SIG-M5 (cell line): ENCODE results near the gene EIF5.
"Not testable (repeated sequence)": the region's sequence is repeated elsewhere in the genome, so short reads cannot be mapped to it uniquely, and the experiment has no call there.

Experiments
- DNase-seq: peaks from one replicate; lab custom pipeline; 2025; lab: John Stamatoyannopoulos, UW

The EIF5 gene

DNA sequence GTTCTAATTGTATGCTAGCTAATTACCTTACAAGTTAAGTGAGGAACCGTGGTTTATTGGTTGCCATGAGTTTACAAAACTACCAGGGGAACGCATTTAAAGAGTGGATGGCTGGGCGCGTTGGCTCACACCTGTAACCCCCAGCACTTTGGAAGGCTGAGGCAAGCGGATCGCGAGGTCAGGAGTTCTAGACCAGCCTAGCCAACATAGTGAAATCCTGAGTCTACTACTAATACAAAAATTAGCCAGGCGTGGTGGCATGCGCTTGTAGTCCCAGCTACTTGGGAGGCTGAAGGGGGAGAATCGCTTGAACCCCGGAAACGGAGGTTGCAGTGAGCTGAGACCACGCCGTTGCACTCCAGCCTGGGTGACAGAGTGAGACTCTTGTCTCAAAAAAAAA is 2.2 kb downstream of the EIF5 start:
- no peak for DNase-seq

DNA sequence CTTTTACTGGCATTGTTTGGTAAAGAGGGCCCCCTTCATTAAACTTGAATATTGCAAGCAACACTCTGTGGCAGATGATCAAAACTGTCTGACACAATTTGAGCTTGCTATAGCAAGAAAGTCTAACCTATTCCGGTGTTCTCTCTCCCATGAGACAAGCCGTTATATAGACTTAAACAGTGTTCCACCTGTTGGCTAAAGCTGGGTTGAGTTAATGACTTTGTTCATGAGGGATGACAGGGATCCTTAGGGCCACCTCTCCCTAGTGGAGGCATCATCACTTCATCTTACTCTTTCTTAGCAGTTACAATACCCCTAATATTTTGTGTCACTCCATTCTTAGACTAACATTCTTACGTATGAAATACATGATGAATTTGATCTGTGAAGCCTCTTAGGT is 3.8 kb downstream of the EIF5 start:
- no peak for DNase-seq

DNA sequence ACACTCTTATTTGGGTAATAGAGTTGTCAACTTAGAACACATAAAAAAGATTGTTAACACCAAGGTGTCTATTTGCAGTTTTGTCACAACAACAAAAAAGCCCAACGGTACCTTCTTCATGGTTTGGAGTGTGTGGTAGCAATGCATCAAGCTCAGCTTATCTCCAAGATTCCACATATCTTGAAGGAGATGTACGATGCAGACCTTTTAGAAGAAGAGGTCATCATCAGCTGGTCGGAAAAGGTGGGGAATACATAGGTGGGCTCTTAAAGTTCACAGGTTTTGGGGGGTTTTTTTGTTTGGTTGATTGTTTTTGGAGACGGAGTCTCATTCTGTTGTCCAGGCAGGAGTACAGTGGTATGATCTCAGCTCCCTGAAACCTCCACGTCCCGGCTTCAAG is 5.5 kb downstream of the EIF5 start:
- no peak for DNase-seq

DNA sequence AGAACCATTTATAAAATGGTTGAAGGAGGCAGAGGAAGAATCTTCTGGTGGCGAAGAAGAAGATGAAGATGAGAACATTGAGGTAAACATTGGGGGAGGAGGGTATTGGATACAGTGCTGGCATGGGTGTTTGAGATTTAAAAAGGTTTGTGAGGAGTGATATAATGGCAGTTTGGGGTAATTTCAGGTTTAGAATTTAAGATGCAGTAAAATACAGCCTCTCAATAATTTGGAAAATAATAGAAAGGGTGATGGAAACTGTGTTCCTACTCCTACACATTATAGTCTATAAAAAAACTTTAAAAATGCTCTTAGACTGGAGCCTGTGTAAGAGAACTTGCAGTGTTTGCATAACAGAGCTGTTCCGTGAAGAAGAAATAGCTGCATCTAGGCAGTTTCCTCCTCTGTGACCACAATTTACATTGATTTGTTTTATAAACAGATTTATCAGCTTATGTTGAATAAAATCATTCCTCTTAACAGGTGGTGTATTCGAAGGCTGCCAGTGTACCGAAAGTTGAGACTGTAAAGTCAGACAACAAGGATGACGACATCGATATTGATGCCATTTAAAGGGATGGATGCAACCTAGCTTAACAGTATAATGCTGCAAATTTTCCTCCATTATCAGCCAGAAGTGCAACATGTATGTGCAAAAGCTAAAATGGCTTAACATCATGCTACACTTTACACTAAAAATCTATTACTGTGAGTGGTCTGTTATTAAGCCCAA is 6.6 kb downstream of the EIF5 start:
- DNase-seq = no peak

DNA sequence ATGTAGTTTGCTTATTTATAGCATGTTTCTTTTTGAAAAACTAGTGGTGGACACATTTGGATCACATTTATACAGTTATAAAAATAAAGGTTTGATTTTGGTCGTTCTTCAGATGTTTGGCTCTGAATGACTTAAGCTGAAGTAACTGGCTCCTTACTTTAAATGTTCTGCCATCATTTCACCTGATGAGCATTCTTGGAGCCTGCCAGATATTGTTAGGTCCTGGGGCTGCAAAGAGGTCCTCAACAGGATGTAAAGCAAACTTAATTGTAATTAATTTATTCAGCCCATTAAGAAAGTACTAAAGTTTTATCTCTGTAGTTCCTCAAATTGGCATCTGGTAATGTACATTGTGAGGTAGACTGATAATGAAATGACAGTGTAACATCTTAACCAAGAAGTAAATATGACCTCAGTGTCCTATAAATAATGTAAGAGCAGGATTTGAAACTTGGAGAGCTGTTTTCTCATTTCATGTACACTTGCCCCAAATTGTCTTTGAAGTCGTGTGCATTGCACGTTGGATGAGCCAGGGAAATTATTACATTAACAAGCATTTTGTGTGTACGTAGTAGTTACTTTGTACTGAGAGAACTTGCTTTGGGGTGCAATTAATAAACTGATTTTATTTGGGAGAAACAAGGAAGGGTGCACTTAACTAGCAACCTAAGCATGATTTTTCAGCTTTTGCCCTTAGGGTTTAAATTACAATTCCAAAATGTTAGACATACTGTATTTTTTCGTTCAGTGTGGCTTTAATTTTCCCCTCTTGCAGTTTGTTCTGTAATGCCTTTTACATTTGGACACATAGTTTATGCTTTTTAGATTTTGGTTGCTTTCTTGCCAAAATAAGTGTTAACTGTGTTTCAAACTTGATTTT is 7.5 kb downstream of the EIF5 start:
- no peak for DNase-seq

DNA sequence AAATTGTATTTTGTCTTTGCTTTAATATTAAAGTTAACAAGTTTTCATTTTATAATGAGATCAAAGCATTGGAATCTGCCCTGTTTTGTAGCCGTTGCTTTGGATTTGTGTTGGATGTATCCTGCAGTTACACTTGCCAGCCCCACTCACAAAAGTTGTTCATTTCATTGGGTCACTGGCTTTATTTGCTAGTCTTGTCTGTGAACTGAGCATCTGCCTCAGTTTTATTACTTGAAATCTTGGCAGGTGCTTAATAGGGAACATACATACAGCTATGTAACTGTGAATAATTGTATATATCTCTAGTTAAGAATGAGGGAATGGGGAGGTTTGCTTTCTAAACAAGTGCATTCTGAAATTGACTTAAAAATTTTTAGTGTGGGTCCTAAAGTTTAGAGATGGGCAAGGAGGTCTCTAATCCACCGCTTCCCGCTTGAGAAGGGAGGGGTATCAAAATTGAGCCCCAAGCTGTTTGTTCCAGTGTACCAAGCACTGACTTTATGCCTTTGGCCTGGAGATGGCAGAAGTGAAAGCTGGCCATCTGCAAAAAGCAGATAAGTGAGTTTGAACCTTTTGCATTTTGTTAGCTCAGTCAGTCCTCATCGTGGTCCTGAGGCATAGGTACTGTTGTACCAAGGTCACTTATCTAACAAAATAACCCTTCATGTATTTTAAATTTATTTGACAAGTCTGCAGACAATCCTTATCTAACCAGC is 9.3 kb downstream of the EIF5 start:
- no peak for DNase-seq

DNA sequence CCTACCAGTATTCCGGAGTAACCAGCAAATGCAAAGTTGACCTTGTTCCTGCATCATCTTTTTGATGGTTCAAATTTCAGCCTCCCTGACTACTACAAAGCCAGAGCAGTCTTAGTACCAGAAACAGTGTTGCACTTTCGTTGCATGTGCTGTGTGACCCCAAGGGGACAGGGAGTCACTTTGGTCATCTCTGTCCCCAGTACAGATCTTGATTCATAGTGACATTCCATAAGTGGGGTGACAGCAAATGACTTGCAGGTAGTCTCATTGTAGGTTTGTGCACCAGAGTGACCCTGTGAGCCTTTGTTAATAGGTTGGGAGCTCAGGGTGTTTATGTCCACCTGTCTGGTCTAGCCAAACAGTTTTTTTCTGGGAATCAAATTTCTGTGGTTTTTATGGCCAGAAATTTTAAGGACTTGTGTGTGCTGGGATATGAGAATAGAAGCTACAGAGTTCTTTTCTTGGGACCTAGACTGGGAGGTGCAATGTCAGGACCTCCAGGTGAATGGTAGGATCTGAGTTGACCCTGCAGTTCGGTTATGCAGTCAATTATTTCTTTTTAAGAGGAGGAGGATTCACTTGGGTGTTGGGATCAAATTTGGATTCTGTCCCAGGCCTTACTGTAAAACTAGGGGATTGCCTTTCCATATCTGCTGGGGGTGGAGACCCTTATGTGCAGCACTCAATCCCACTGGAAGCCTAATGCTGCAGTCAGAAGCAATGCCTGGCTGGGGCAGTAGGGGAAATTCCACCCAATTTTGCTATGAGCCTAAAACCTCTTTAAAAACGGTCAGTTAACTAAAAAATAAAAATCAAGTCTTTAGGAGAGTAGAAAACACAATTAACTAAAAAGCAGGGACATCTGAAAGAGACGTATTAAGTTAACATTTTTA is 10.1 kb downstream of the EIF5 start:
- no peak for DNase-seq

DNA sequence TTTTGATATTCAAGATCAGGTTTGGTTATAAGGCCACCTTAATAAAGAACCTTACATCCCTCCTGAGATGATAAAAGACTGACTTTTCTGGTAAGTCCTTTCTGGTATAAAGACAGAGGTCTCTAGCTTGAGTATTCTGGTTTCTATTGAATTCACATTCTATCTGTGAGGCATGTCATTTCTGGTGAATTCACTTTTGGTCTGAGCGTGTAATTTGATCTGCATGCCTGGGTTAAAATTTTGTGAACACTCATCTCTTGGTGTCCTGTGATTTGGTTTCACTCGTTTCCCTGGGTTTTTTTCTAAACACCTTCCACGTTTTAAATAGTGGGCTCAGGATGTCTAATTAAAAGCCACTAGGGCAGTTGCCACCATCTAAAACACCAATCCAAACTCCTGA is 12.2 kb downstream of the EIF5 start:
- no peak for DNase-seq

DNA sequence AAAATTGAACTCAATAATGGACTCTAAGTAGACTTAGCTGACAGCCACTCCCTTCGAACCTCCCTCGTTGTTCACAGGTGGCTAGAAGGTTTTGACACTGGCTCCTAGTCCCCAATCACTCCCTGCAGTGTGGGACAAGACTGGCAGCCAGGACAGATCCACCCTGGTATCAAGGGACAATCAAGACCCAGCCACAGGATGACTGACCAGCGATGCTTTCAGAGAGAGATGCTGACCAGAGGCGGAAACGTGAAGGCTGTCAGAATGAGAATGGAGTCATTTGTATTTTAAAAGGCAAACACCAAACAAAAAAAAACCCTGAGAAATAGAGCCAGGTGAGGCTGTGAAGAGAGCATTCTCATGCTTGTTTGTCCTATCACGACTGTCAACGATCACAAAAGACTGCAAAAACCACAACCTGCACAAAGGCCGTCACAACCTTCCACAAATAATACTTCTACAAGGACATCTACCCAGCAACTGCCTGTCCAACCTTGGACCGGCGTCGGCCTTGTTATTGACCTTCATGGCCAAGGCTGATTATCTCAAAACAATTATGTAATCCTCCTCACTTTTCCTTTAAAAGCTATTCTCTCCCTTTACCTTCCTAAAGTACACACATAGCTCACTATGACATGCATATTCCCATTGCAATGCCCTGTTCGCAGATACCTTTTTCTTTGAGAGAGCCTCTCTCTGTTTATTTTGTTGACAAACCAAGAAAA is 13.2 kb downstream of the EIF5 start:
- no peak for DNase-seq

DNA sequence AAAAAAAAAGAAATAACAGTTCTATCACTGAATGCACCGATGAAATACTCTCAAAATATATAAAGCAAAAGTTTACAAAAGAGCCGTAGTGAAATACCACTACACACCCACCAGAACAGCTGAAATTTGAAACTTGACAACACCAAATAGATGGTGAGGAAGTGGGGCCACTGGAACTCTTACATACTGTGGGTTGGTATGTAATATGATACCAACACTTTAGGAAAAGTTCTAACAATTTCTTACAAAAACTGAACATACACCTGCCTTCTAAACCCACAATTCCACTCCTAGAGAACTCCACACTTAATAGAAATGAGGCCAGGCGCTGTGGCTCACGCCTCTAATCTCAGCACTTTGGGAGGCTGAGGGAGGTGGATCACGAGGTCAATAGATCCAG is 14.1 kb downstream of the EIF5 start:
- no peak for DNase-seq

DNA sequence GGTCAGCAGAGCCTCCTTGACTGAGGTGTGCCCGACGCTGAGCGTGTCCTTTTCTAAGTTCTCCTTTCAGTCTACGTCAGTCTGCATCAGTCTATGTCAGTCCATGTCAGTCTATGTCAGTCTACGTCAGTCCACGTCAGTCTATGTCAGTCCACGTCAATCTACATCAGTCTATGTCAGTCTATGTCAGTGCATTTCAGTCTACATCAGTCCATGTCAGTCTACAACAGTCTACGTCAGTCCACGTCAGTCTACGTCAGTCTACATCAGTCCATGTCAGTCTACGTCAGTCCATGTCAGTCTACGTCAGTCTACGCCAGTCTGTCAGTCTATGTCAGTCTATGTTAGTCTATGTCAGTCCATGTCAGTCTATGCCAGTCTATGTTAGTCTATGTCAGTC is 15.9 kb downstream of the EIF5 start:
- DNase-seq = no peak

DNA sequence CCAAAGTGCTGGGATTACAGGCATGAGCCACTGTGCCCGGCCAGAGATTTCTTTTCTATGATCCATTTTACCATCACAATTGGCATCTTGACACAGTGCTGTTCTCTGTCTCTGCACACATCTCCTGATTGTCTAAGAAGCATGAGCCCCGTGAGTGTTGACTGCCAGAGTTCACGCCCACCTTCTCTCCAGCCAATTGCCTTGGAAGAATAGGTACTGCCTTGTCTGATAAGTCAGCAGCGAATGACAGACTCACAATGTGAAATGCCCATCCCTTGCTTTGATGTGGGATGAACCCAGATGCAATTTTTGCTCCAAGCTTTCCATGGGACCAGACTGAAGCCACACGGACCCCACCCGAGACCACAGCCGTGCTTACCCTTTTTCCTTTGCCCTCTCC is 19.3 kb downstream of the EIF5 start:
- no peak for DNase-seq

DNA sequence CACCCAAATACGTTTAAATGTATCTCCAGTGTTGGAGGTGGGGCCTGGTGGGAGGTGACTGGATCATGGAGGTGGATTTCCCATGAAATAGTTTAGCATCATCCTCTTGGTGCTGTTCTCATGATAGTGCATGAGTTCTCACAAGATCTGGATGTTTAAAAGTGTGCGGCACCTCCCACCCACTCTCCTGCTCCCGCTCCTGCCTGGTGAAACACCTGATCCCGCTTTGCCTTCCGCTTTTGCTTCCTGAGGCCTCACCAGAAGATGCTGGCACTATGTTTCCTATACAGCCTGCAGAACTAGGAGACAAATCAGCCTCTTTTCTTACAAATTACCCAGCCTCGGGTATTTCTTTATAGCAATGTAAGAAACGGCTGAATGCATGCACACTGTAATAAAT is 20.1 kb downstream of the EIF5 start:
- no peak for DNase-seq

DNA sequence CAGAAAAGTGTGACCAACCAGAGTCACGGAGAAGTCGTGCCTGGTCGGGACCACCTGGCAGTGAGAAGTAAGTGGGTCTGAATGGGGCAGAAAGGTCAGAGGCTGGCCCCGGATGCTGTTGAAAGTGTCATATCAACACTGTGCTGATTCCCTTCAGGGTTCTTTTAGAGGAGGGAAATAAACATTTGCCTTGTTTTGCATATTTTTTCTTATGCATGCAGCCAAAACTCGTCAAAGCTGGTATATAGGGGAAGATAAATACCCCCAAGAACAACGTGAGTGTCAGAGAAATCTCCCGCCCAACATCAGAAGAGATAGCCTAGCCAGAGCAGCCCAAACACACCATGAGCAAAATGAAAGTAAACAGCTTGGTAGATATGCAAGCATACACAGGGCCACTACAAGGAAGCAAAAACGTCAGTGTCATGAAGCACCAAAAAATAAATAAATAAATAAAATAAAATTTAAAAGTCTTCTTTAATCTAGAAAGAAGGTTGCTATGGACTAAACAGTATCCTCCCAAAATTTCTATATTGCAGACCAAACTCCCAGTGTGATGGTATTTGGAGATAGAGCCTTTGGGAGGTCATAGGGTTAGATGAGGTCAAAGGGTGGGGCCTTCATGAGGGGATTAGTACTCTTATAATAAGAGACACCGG is 22.1 kb downstream of the EIF5 start:
- no peak for DNase-seq

DNA sequence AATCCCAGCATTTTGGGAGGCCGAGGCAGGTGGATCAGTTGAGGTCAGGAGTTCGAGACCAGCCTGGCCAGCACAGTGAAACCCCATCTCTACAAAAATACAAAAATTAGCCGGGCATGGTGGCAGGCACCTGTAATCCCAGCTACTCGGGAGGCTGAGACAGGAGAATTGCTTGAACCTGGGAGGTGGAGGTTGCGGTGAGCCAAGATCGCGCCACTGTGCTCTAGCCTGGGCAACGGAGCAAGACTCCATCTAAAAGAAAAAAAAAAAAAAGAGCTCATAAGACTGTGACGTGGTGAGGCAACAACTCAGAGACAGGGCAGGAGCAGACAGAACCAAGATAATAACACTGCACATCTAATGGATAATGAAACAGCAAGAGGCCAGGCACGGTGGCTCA is 23.5 kb downstream of the EIF5 start:
- not testable (repeated sequence) for DNase-seq

DNA sequence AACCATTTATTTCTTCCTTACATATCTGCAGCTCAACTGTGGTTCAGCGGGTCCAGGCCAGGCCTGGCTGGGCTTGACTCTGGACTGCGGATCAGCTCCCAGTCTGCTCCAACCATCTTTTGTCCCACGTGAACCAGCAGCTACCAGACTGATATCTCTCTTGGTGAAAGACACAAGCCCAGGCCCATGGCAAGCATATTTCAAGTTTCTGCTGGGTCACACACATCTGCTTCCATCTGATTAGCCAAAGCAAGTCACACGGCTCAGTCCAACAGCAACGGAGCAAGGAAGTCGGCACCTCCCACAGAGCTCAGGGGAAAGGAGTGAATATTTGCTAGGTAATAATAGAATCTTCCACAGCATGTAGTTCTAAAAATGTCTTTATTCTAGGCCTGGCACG is 26.5 kb downstream of the EIF5 start:
- no peak for DNase-seq

DNA sequence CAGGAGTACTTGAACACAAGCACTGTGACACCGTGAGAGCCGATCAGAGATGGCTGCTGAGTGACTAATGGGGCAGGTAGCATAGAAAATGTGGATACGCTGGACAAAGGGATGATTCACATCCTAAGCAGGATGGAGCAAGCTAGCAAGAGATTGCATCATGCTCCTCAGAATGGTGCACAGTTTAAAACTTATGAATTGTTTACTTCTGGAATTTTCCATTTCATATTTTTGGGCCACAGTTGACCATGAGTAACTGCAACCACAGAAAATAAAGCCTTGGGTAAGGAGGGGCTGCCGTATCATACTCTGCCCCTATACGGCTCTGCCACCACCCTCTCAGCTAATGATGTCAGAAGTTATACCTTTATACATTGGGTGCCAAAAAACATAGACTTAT is 27.8 kb downstream of the EIF5 start:
- no peak for DNase-seq

DNA sequence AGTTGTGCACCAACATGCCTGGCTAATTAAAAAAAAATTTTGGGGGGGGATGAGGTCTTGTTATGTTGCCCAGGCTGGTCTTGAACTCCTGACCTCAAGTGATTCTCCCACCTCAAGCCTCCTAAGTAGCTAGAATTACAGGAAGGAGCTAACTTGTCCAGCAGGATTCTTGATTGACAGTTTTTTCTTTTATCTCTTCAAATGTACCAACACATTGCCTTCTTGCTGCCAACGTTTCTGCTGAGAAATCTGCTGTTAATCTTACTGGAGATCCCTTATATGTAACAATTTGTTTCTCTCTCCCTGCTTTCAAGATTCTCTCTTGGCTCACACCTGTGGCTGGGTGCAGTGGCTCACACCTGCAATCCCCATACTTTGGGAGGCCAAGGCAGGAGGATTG is 28.7 kb downstream of the EIF5 start:
- DNase-seq = no peak

DNA sequence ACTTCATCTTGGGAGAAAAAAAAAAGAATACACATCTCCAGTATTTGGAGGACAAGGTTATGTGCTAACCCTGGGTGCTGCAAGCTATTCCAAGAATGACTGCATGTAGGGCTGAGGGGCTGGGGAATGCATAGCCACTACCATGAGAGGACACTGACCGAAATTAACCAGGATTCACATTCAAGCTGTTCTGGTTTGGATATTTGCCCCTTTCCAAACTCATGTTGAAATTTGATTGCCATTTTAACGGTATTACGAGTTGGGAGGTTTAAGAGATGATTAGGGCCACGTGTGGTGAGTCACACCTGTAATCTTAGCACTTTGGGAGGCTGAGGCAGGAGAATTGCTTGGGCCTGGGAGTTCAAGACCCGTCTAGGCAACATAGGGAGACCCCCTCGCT is 32.7 kb downstream of the EIF5 start:
- no peak for DNase-seq

DNA sequence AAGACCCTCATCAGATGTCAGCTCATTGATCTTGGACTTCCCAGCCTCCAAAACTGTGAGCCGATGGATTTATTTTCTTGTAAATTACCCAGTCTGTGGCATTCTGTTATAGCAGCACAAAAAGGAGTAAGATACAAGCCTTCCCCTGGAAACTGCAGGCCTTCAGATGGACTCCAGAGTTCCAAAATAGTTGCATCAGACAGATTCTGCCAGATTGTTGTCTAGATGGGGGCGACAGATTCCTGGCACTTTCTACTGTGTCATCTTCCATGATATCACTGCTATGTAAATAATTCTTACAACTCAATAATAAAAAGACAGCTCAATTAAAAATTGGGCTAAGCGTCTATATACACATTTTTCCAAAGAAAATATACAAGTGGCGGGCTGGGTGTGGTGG is 34.0 kb downstream of the EIF5 start:
- no peak for DNase-seq

DNA sequence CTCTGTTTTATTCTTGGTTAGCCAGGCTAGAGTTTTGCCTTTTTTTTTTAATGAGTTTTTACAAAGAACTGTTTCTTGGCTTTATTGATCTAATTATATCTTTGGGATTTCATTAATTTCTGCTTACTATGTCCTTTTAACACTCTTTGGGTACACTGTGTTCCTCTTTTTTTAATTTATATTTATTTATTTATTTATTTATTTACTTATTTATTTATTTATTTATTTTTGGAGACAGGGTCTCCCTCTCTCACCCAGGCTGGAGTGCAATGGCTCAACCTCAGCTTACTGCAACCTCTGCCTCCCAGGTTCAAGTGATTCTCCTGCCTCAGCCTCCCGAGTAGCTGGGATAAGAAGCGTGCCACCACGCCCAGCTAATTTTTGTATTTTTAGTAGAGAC is 36.0 kb downstream of the EIF5 start:
- no peak for DNase-seq
